ENCODE results near the gene CCDC106.
A peak's percentile ranks its signal among the peaks of the same experiment; 100 is the strongest.

The CCDC106 gene

DNA sequence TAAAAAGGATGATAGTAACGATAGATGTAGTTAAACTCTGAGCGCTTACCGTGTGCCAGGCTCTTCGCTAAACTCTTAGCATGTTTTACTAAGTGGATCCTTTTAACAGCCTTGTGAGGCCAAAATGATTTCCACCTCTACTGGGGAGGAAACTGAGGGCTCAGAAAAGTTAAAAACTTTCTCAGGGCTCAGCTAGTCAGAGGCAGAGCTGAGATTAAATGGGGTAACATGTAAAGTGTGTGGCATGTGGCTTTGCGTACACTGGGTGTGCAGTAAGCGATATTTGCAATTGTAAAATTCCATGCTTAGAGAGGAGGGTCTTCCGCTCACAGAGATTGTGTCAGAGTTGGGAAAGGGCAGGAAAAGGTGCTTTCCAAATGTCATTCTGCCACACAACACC, 8.5 kb downstream of the CCDC106 start:
- peak overlapping the region; percentile 78 for H3K4me3 ChIP-seq (replicated peaks; ENCODE audit: low read depth, low read length)
- DNase-seq (ENCODE audit: low read depth), result no peak
- TF ChIP-seq, protein P1, sequence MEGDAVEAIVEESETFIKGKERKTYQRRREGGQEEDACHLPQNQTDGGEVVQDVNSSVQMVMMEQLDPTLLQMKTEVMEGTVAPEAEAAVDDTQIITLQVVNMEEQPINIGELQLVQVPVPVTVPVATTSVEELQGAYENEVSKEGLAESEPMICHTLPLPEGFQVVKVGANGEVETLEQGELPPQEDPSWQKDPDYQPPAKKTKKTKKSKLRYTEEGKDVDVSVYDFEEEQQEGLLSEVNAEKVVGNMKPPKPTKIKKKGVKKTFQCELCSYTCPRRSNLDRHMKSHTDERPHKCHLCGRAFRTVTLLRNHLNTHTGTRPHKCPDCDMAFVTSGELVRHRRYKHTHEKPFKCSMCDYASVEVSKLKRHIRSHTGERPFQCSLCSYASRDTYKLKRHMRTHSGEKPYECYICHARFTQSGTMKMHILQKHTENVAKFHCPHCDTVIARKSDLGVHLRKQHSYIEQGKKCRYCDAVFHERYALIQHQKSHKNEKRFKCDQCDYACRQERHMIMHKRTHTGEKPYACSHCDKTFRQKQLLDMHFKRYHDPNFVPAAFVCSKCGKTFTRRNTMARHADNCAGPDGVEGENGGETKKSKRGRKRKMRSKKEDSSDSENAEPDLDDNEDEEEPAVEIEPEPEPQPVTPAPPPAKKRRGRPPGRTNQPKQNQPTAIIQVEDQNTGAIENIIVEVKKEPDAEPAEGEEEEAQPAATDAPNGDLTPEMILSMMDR (IDR thresholded peaks at IDR 0.05; ENCODE audit: low read length, missing control alignments), result no peak

DNA sequence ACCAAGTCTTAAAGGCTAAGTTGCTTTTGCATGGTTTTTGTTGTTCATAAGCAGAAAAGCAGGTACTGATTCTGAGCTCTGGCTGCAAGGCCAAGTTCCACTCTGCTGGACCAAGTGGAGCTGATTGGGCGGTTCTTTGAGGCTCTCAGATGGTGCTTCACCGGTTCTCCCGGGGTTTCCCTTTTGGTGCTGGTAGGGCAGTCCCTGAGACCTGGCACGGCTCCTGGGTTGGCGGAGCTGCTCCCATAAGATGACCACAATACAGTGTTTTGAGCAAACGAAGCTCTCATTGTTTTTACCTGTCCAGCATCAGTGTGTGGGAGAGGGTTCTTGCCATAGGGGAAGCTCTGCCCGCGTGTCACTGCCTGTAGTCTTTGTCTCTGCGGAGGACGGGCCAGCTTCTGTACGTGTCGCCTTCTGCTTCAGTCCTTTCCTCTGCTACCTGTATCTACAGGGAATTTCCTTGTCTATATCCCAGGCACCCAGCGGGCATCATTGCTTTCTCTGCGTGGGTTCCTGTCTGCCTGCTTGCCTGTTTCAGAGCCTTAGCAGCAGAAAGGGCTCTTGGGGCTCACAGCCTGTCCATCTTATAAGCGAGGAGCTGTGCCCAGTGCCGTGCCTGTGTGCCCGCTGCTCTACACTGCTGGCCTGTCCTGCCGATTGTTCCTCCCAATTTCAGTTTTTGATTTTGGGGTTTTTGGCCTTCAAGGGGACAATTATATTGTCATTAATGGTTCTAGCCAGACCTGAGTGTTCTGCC, 9.2 kb downstream of the CCDC106 start:
- TF ChIP-seq, protein P1 (IDR thresholded peaks at IDR 0.05; ENCODE audit: low read length, missing control alignments), result no peak
- peak overlapping the region; percentile 78 for H3K4me3 ChIP-seq (replicated peaks; ENCODE audit: low read depth, low read length)
- DNase-seq (ENCODE audit: low read depth), result no peak

DNA sequence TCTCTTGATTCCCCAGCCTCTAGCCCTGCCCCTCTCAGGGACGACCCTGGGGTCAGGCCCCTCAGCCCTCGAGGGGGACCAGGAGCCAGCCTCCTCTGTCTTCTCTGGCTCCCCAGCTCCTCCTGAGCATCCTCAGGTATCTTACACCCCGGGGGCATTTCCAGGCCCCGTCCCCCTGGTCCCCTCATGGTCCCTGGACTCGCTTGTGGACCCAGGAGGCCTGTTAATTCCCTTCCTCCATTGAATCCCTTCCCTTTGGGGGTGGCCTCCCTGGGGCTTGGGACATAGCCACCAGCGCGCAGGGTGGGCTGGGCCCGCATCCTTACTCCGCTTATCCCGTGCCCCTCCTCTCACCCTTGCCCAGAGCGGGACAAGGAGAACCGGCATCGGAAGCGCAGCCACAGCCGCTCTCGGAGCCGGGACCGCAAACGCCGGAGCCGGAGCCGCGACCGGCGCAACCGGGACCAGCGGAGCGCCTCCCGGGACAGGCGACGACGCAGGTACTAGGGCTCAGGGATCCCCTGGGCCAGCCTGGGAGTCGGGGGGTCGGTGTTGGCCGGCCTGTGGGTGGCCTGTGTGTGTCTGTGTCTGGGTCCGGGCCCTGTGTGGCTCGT, 10.9 kb downstream of the CCDC106 start:
- DNase-seq (ENCODE audit: low read depth), result no peak
- H3K4me3 ChIP-seq (replicated peaks; ENCODE audit: low read depth, low read length), result no peak overlapping the region
- TF ChIP-seq, protein P1 (IDR thresholded peaks at IDR 0.05; ENCODE audit: low read length, missing control alignments), result no peak

DNA sequence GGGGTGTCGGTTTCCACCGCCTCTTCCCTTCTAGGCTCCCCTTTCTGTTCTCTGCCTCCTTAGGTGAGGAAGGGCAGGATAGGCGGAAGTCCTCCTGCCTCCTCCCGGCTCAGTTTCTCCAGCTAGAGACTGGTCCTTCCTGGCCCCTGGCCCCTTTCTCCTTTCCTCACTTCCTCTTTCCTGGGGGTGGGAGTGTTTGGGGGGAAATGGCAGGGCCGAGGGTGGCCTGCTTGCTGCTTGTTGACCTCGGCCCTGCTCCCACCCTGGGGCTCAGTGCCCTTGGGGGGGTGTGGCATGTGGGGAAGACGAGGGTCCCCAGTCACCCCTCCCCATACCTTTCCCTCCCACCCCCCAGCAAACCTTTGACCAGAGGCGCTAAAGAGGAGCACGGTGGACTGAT, 11.8 kb downstream of the CCDC106 start:
- TF ChIP-seq, protein P1 (IDR thresholded peaks at IDR 0.05; ENCODE audit: low read length, missing control alignments), result no peak
- DNase-seq (ENCODE audit: low read depth), result no peak
- no peak overlapping the region for H3K4me3 ChIP-seq (replicated peaks; ENCODE audit: low read depth, low read length)

DNA sequence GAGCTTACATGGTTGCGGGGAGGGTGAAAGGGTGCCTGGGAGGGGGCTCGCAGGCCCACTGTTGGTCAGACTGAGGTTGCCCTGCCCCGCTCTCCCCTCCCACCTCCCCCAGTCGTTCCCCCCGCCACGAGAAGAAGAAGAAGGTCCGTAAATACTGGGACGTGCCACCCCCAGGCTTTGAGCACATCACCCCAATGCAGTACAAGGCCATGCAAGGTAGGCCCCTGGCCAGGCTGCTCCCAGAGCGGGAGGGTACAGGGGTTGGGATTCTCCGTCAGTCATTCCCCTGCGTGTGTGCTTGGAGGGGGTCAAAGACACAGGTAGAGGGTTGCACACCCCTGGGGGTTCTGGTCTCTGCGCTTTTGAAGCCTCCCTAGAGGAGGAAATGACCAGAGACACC, 12.4 kb downstream of the CCDC106 start:
- no peak for DNase-seq (ENCODE audit: low read depth)
- H3K4me3 ChIP-seq (replicated peaks; ENCODE audit: low read depth, low read length), result no peak overlapping the region
- TF ChIP-seq, protein P1 (IDR thresholded peaks at IDR 0.05; ENCODE audit: low read length, missing control alignments), result no peak

DNA sequence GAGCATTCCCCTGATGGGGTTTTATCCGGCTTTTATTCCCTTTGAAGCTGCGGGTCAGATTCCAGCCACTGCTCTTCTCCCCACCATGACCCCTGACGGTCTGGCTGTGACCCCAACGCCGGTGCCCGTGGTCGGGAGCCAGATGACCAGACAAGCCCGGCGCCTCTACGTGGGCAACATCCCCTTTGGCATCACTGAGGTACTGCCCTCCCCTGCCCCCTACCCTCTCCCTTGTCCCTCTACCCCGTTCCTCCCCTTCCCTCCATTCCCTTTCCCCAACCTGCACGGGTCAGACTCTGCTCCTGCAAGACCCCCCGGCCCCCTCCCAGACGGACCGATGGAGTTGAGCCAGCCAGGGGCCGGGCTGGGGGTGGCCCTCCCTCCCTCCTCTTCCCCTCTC, 13.0 kb downstream of the CCDC106 start:
- TF ChIP-seq, protein P1 (IDR thresholded peaks at IDR 0.05; ENCODE audit: low read length, missing control alignments), result no peak
- H3K4me3 ChIP-seq (replicated peaks; ENCODE audit: low read depth, low read length), result no peak overlapping the region
- DNase-seq (ENCODE audit: low read depth), result no peak

All from fibroblast of pulmonary artery (primary cell).